ENCODE data around the gene ACTL6B.

Gene ACTL6B

DNA sequence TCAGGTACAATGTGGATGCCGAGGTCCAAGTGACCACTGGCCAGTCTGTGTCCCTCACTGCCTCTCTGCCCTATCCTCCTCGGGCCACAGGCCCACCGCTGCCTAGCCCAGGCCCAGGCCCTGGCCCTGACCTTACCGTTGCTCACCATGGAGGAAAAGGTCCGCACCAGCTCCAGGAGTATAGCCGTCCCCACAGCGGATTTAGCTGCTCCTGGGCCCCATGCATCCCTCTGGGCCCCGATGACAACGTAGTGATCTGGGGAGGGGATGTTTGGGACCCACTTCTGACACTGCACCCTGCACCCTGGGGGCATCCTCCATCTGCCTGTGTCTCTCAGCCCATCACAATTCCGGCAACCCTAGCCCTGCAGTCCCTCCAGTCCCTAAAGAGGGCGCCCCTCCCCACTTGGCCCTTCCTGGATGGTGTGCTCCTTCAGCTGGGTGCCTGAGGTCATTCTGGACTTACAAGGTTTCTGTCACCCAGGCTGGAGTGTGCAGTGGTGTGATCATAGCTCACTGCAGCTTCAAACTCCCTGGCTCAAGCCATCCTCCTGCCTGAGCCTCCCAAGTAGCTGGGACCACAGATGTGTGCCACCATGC is 27.0 kb downstream of the ACTL6B start:
- DNase-seq (ENCODE audit: low read depth in 1 of 2, low spot score in 1 of 2), result no peak

- DNase-seq (ENCODE audit: low read depth in 1 of 2, low spot score in 1 of 2), result no peak
Measured at GRCh38 chr7:100627238-100627549, 29.1 kb downstream of the ACTL6B start.

GRCh38 chr7:100626530-100627237 is 29.6 kb downstream of the ACTL6B start:
- peak; percentile 82 for DNase-seq (ENCODE audit: low read depth in 1 of 2, low spot score in 1 of 2)

GRCh38 chr7:100626055-100626454 is 30.2 kb downstream of the ACTL6B start:
- DNase-seq (ENCODE audit: low read depth in 1 of 2, low spot score in 1 of 2), result no peak

- DNase-seq (ENCODE audit: low read depth in 1 of 2, low spot score in 1 of 2), result no peak
Measured at GRCh38 chr7:100623951-100624824, 32.1 kb downstream of the ACTL6B start.

- DNase-seq (ENCODE audit: low read depth in 1 of 2, low spot score in 1 of 2), result no peak
Measured at GRCh38 chr7:100621554-100621953, 34.7 kb downstream of the ACTL6B start.

GRCh38 chr7:100620804-100621203 is 35.4 kb downstream of the ACTL6B start:
- no peak for DNase-seq (ENCODE audit: low read depth in 1 of 2, low spot score in 1 of 2)

DNA sequence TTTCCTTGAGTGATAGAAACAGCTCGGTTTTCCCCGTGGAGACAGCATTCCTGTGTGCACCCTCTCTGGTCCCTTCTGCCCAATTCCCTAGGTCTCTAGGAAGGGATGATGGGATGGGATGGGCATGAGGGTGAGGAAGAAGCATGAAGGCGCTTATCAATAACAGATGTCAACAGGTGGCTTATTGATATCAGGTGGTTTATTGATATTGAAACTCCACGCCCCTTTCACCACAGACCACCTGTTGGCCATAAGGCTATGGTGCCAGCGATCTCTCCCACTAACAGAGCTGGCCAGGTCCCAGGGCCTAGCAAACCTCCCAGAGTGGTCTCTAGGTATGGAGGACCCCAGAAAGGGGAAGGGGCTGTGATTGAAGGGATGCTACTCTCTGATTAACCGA is 36.0 kb downstream of the ACTL6B start:
- no peak for DNase-seq (ENCODE audit: low read depth in 1 of 2, low spot score in 1 of 2)

DNA sequence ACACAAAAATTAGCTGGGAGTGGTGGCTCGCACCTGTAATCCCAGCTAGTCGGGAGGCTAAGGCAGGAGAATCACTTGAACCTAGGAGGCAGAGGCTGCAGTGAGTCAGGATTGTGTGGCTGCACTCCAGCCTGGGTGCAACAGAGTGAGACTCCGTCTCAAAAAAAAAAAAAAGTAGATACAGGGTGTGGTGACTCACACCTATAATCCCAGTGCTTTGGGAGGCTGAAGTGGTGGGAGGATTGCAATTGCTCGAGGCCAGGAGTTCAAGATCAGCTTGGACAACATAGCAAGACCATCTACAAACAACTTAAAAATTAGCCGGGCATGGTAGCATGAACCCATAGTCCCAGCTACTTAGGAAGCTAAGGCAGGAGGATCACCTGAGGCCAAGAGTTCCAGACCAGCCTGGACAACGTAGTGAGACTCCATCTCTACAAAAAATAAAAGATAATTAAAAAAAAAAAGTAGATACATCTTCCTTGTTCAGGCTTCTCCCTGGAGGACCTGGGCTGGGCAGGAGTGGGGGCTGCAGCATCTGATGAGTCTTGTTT is 41.9 kb downstream of the ACTL6B start:
- no peak for DNase-seq (ENCODE audit: low read depth in 1 of 2, low spot score in 1 of 2)

- no peak for DNase-seq (ENCODE audit: low read depth in 1 of 2, low spot score in 1 of 2)
Measured at GRCh38 chr7:100613412-100614175, 42.7 kb downstream of the ACTL6B start.

DNA sequence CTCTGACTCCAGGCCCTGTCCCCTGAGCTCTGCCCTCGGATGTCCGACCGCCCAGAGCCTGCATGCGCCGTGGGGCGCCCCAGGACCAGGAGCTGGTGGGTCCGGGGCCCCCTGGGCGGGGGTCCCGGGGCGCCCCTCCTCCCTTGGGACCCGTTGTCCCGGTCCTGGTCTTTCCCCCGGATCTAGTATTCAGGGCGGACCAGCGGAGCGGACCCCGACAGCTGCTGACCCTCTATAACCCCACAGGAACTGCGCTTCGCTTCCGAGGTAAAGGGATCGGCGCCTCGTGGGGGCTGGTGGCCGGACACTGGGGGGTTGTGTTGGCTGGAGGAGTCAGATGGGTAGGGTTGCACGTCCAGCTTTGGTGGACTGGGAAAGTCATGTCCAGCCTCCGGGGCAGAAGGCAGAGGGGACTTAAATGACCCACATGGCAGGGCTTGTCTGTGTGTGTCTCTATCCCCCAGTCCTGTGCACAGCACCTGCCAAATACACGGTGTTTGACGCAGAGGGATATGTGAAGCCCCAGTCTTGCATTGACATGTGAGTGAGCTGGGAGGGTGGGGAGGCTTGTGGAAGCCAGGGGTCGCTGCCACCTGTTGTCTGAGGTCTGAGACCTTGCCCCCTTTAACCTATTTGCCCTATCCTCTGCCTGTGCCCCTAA is 43.4 kb downstream of the ACTL6B start:
- no peak for DNase-seq (ENCODE audit: low read depth in 1 of 2, low spot score in 1 of 2)

DNA sequence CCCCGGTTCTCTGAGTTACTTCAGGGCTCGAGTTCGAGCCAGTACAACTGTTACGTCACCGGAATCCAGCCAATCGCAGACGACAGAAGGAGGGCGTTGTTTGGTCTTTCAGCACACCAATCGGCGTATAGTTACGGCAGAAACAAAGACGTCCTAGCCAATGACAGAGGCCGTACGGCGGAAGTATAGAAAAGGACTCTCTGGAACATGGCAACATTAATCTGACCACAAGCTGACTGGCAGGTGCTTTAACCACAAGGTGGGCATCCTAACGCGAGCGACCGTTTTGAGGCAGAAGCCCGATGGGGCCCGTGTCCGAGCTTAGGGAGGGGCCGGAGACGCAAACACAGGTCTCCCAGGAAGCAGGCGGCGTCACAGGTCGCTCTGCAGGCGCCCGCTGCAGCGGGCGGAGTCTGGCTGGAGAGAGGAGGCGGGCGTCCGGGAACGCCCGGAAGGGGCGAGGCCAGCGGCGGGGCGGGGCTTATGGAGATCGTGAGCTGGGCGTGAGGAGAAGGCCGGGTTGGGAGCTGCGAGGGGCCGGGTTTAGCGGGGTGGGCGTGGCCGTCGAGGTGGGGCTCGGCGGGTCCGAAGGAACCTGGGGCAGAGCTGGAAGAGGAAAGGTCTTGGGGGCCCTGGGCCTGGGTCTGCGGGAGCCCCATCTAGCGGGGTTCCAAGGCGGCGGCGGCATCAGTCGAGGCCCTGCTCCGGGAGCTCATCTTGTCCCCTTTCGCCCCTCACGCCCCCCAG is 44.1 kb downstream of the ACTL6B start, which contains the start of gene MOSPD3:
Gene MOSPD3, plus strand, starts transcription at position 558 of the 747 bp plus-strand sequence. CDS start 252 bp downstream, outside the sequence.
- DNase-seq (ENCODE audit: low read depth in 1 of 2, low spot score in 1 of 2), result peak; percentile 96 to 97

DNA sequence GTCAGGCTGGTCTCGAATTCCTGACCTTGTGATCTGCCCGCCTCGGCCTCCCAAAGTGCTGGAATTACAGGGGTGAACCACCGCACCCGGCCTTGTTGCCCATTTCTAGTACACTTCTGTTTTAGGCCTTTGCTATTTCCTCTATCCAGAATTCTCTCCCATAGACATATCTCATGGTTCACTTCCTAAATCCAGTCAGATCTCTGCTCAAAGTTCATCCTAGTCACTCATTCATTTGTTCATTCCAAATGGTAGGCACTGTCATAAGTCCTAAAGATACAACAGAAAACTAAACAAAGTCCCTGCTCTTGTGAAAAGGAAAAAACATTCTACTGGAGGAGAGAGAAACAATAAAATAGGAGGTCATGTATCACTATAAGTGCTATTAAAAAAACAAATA is 46.3 kb downstream of the ACTL6B start:
- DNase-seq (ENCODE audit: low read depth in 1 of 2, low spot score in 1 of 2), result no peak

- DNase-seq (ENCODE audit: low read depth in 1 of 2, low spot score in 1 of 2), result no peak
Measured at GRCh38 chr7:100607111-100607510, 49.1 kb downstream of the ACTL6B start.

GRCh38 chr7:100606313-100606712 is 49.9 kb downstream of the ACTL6B start:
- no peak for DNase-seq (ENCODE audit: low read depth in 1 of 2, low spot score in 1 of 2)

- no peak for DNase-seq (ENCODE audit: low read depth in 1 of 2, low spot score in 1 of 2)
Measured at GRCh38 chr7:100604976-100605911, 51.0 kb downstream of the ACTL6B start.

DNA sequence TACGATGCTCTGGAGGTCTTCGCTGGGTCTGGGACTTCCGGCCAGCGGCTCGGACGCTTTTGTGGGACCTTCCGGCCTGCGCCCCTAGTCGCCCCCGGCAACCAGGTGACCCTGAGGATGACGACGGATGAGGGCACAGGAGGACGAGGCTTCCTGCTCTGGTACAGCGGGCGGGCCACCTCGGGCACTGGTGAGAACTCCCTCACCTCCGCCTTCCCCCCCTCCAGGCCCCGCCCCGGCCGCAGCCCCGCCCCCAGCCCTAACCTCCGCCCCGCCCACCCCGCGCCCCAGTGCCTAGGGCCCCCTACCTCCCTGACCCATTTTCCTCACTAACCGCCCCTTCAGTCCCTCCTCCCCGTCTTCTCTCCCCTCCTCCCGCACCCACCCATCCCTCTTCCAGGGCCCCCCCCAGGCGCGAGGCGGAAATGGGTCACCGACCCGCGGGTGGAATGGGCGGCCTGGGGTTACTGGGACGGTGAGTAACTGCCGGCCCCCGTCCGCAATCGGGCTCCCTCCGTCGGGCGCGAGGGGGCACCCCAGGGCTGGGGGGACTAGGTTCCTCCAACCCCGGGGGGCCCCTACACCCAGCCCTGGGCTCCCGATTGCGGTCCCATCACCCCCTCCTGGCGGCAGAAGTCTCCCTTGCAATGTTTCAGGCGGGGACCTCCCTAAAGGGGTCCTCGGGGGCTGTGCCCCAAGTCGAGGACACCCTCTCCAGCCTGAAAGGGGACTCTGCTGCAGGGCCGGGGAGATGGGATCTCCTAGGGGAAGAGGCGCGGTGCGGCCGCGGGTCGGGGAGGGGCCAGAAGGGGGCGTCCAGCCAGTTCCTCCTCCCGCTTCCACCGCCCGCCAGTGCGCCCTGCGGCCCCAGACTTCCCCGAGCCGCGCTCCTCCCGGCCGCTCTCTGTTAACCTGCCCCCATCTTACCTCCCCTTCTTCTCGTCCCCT is 51.9 kb downstream of the ACTL6B start:
- DNase-seq (ENCODE audit: low read depth in 1 of 2, low spot score in 1 of 2), result peak; percentile 47 to 57

DNA sequence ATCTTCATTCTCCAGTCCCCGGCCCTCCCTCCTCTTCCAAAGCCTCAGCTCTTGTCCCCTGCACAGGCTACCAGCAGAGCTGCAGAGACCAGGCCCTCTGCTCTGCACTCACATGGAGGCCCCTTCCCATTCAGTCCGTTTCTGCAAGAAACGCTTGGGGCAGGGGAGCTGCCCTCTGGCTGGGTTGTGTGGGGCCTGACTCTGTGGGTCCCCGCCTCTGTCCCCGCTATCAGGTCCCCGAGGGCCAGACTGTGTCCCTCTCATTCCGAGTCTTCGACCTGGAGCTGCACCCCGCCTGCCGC is 52.6 kb downstream of the ACTL6B start:
- no peak for DNase-seq (ENCODE audit: low read depth in 1 of 2, low spot score in 1 of 2)

Data from stimulated activated CD4-positive, alpha-beta T cell treated with anti-CD3 and anti-CD28 coated beads, Interleukin-15, amount 100 ng/mL, for 1 hour (primary cell).